Dendritic cell treated with granulocyte-macrophage colony-stimulating factor and Interleukin-4, amounts not matched to agents 40 ng/mL and 50 ng/mL, for 4 days (primary cell): ENCODE results near the gene NOTCH4.

Experiments
- H3K27ac Mint-ChIP-seq: one replicate; pipeline ENCODE4 v1.8.0; 2022; ENCODE audit warnings: mild to moderate bottlenecking, mixed read lengths
- H3K27me3 Mint-ChIP-seq: one replicate; pipeline ENCODE4 v1.8.0; 2022; ENCODE audit warnings: mild to moderate bottlenecking, mixed read lengths
- H3K36me3 Mint-ChIP-seq: one replicate; pipeline ENCODE4 v1.8.0; 2022; ENCODE audit warnings: low read depth, mixed read lengths
- H3K4me1 Mint-ChIP-seq: one replicate; pipeline ENCODE4 v1.8.0; 2022; ENCODE audit warnings: low read depth, mixed read lengths
- H3K4me3 Mint-ChIP-seq: one replicate; pipeline ENCODE4 v1.8.0; 2022; ENCODE audit warnings: mild to moderate bottlenecking, moderate library complexity, mixed read lengths
- H3K9me3 Mint-ChIP-seq: one replicate; pipeline ENCODE4 v1.8.0; 2022; ENCODE audit warnings: mixed read lengths
- intact Hi-C: fragments of 100-400 bp; cut with micrococcal nuclease; formaldehyde crosslinking; loops from one replicate; pipeline ENCODE4 v1.15.0; 2022

NOTCH4 gene

DNA sequence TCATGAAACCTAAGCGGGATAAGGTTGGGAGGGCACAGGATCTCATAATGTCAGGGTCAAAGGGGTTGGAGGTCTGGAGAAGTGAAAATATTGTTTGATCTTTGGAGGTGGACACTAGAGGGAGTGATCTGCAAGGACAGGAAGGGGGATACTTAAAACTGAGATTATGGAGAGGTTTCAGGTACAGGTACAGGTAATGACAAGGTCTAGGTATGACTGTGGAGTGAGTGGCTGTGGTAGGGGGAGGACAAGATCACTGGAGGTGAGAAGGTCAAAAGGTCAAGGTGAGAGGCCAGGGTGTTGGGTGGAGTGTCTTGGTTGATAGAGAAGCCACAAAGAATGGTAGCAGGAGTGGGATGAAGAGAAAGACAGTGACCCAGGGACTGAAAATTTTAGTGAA lies 16.8 kb upstream of the NOTCH4 start:
- H3K27ac Mint-ChIP-seq, result no peak overlapping the region
- no peaks in the 10 kb centered on the region for H3K9me3 Mint-ChIP-seq
- intact Hi-C loops, result no loop called here
- H3K4me3 Mint-ChIP-seq, result no peak overlapping the region
- H3K27me3 Mint-ChIP-seq, result peaks cover 17% of the 10 kb centered on the region
- peaks cover 14% of the 10 kb centered on the region for H3K4me1 Mint-ChIP-seq
- no peaks in the 10 kb centered on the region for H3K36me3 Mint-ChIP-seq

DNA sequence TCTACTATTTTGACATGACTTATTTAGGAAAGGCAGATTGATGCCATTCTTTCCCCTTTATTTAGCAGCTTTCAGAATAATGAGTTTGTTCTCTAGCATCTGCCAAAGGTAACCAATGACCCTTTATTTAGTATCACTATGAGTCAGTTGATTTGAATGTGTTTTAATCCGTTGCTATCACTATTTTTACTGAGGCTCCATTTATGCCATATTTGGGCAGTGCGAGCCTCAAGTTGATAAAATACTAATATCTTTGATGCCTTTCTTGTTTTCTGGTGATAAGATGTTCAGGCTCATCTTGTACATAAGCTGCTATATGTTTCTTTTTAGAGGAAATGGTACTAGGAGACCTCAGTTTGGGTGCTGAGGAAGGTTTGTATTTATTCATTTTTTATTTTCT lies 15.6 kb upstream of the NOTCH4 start:
- Mint-ChIP-seq H3K4me3 (no peak overlapping the region), H3K4me1 (peaks cover 5% of the 10 kb centered on the region), H3K27ac (no peak overlapping the region), H3K27me3 (peaks cover 20% of the 10 kb centered on the region), H3K9me3 (no peaks in the 10 kb centered on the region), H3K36me3 (no peaks in the 10 kb centered on the region)
- intact Hi-C loops, result no loop called here

DNA sequence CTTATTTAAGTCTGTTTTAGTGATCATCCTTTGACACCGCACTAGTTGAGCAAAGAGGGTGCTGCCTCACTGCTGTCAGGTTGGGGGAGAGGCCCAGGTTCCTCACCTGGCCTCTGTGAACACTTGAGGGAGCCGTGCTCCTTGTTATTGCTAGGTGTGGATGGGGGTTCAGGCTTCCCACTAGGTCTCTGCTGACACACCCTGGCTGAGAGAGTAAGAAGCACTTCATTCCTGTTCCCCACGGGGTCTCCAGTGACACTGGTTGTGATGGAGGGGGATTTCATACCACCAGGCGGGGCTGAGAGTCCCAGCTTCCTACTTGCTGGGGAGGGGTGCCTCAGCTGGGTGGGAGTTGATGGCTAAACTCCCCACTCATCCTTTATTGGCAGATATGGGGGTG lies 11.1 kb upstream of the NOTCH4 start:
- no peak overlapping the region for H3K4me3 Mint-ChIP-seq
- peaks cover 9% of the 10 kb centered on the region for H3K27me3 Mint-ChIP-seq
- H3K27ac Mint-ChIP-seq, result no peak overlapping the region
- no peaks in the 10 kb centered on the region for H3K4me1 Mint-ChIP-seq
- no peaks in the 10 kb centered on the region for H3K36me3 Mint-ChIP-seq
- no peaks in the 10 kb centered on the region for H3K9me3 Mint-ChIP-seq
- intact Hi-C loops, result no loop called here

DNA sequence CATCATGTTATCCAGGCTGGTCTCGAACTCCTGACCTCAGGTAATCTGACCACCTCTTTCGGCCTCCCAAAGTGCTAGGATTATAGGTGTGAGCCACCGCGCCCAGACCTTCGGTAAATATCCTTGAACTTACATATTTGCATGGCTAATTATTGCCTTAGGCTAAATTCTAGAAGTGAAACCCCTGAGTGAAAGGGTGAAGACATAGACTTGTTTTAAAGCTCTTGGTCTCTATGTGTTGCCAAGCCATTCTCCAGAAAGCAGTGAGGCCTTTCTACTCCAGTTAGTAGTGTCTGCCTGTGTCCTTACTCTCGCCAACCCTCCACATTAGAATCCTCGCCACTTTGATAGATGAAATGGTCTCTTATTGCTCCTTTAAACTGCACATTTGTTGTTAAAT lies 2.6 kb upstream of the NOTCH4 start:
- peaks cover 15% of the 10 kb centered on the region for H3K27me3 Mint-ChIP-seq
- peaks cover 36% of the 10 kb centered on the region for H3K4me1 Mint-ChIP-seq
- no peak overlapping the region for H3K27ac Mint-ChIP-seq
- H3K9me3 Mint-ChIP-seq, result no peaks in the 10 kb centered on the region
- intact Hi-C loops, result no loop called here
- no peaks in the 10 kb centered on the region for H3K36me3 Mint-ChIP-seq
- no peak overlapping the region for H3K4me3 Mint-ChIP-seq

DNA sequence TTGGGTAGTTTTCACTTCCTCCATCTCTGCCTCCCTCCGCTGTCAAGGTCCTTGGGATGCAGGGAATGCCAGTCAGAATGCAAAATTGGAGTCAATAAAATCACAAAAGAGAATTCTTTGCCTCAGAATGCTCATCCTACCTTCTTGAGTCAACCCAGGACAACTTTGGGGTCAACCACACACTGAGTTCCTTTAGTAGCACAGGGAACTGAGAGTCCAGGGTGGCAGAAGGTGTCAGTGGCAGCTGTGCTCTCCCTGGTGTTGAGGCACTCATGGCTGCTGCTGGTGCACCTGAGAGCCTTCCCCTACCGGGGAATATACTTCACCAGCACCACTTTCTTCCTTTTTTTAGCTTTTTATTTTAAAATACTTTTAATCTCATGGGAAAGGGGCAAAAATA lies 829 bp upstream of the NOTCH4 start:
- H3K4me1 Mint-ChIP-seq, result peaks cover 36% of the 10 kb centered on the region
- H3K4me3 Mint-ChIP-seq, result no peak overlapping the region
- peaks cover 17% of the 10 kb centered on the region for H3K27me3 Mint-ChIP-seq
- H3K27ac Mint-ChIP-seq, result no peak overlapping the region
- no peaks in the 10 kb centered on the region for H3K9me3 Mint-ChIP-seq
- H3K36me3 Mint-ChIP-seq, result no peaks in the 10 kb centered on the region
- intact Hi-C loops, result no loop called here

DNA sequence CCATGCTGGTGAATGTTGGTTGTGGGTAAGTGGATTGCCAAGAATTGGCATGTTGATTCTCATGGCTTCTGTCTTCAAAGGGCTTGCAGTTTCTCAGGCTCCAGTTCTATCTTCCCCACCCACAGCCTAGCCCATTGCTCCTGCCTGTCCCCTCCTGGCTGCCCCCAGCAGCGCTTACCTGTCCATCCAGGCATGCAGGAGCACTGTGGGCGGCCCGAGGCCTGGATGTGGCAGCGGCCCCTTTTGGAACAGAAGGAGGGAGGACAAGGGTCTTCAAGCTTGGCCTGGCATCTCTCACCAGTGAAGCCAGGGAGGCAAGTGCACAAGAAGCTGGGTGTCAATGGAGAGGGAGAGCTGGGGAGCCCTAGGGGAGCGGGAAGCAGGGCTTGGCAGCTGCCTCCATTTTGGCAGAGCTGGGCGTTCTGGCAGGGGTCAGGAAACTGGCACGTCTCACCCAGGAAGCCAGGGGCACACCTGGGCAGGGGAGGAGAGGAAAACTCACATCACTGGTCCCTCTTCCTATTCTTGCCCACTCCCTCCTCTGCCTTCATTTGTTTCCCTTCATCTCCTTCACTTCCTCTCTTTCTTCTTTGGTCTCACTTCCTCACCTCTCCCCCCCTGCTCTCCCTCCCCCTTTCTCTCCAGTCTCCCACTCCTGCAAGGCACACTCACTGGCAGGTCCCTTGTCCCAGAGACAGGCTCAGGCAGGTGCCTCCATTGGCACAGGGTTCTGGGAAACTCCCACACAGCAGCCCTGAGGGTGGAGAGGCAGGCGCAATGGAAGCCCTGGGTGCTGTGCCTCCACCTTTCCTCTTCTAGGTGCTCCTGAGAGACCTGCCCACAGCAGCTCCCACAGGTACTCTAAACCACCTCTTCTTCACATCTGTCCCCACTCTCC lies 1.3 kb downstream of the NOTCH4 start:
- no peak overlapping the region for H3K4me3 Mint-ChIP-seq
- H3K27ac Mint-ChIP-seq, result peak overlapping the region; percentile 47
- peaks cover 29% of the 10 kb centered on the region for H3K4me1 Mint-ChIP-seq
- H3K9me3 Mint-ChIP-seq, result no peaks in the 10 kb centered on the region
- H3K27me3 Mint-ChIP-seq, result peaks cover 22% of the 10 kb centered on the region
- intact Hi-C loops, result no loop called here
- H3K36me3 Mint-ChIP-seq, result no peaks in the 10 kb centered on the region

DNA sequence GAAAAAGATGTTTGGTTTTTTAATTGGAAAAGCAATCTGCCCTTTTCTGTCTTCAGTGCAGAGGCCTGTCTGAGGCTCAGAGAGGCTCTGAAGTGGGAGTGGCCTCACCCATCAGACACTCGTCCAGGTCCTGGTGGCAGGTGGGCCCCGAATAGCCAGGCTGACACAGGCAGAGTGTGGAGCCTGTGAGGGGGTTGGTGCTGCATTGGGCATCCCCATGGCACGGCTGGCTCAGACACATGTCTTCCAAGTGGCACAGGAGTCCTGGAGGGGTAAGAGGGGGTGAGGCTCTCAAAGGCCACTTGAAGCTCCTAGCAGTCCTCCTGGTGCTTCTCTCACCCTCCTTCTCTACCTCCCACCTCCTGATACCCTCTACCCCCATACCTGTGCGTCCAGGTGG lies 3.8 kb downstream of the NOTCH4 start:
- Mint-ChIP-seq H3K27ac (peak overlapping the region; percentile 23), H3K4me3 (no peak overlapping the region), H3K4me1 (peaks cover 17% of the 10 kb centered on the region), H3K27me3 (peaks cover 23% of the 10 kb centered on the region), H3K9me3 (no peaks in the 10 kb centered on the region), H3K36me3 (no peaks in the 10 kb centered on the region)
- intact Hi-C loops, result no loop called here

DNA sequence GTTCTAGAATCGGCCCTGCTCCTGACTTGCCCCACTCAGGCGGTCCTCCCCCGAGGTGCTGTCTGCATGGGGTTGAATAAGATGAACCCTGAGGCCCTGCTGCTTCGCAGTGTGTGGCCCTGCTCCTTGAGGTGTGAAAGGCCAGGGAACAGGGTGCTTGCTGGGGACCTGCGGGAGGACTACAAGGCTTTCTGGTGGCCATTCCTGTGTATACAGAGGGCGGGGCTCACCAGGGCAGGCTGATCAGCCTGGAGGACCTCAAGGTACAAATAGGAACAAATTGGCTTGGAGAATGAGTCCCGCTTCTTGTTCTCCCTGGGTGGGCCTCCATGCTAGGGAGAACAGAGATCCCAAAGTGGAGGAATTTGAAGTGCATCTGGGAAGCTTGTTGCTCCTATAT lies 5.7 kb downstream of the NOTCH4 start:
- Mint-ChIP-seq H3K27ac (no peak overlapping the region), H3K27me3 (peaks cover 19% of the 10 kb centered on the region), H3K4me1 (peaks cover 19% of the 10 kb centered on the region), H3K9me3 (no peaks in the 10 kb centered on the region), H3K36me3 (no peaks in the 10 kb centered on the region), H3K4me3 (no peak overlapping the region)
- intact Hi-C loops, result no loop called here

- Mint-ChIP-seq H3K27ac (no peak overlapping the region), H3K27me3 (peaks cover 12% of the 10 kb centered on the region)
- intact Hi-C loops, result no loop called here
Measured at GRCh38 chr6:32216998-32217397, 6.9 kb downstream of the NOTCH4 start.

DNA sequence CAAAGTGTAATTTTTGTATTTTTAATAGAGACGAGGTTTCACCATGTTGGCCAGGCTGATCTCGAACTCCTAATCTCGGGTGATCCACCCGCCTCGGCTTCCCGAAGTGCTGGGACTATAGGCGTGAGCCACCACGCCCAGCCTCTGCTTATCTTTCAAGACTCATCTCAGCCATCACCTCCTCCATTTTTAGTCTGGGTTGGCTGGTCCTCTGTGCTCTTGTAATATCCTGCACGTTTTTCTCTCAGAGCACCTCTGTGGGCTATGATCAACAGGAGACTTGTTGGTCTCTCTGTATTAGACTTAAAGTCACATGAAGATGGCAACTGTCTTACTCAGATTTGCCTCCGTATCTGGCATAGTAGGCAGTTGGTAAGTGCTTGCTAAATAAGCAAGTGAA lies 7.6 kb downstream of the NOTCH4 start:
- H3K4me3 Mint-ChIP-seq, result no peak overlapping the region
- peaks cover 9% of the 10 kb centered on the region for H3K4me1 Mint-ChIP-seq
- intact Hi-C loops, result no loop called here
- no peaks in the 10 kb centered on the region for H3K36me3 Mint-ChIP-seq
- no peak overlapping the region for H3K27ac Mint-ChIP-seq
- peaks cover 8% of the 10 kb centered on the region for H3K27me3 Mint-ChIP-seq
- no peaks in the 10 kb centered on the region for H3K9me3 Mint-ChIP-seq

More at GRCh38 chr6:32216998-32217397, 6.9 kb downstream of the NOTCH4 start:
- Mint-ChIP-seq H3K36me3 (no peaks in the 10 kb centered on the region), H3K4me3 (no peak overlapping the region), H3K9me3 (no peaks in the 10 kb centered on the region), H3K4me1 (peaks cover 9% of the 10 kb centered on the region)

DNA sequence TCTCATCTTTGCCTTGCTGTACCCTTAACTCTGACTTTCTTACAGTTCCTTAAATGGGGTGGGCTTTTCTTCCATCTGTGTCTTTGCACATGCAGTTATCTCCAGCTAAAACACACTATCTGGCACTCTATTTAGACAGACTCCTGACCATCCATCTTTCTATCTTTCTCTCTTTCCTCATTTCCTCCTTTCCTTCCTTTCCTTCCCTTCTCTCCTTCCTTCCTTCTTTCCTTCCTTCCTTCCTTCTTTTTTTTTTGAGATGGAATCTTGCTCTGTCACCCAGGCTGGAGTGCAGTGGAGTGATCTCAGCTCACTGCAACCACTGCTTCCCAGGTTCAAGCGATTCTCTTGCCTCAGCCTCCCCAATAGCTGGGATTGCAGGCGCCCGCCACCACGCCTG lies 8.2 kb downstream of the NOTCH4 start:
- Mint-ChIP-seq H3K27ac (no peak overlapping the region), H3K27me3 (peaks cover 8% of the 10 kb centered on the region), H3K9me3 (no peaks in the 10 kb centered on the region), H3K4me1 (peaks cover 9% of the 10 kb centered on the region), H3K36me3 (no peaks in the 10 kb centered on the region), H3K4me3 (no peak overlapping the region)
- intact Hi-C loops, result no loop called here

DNA sequence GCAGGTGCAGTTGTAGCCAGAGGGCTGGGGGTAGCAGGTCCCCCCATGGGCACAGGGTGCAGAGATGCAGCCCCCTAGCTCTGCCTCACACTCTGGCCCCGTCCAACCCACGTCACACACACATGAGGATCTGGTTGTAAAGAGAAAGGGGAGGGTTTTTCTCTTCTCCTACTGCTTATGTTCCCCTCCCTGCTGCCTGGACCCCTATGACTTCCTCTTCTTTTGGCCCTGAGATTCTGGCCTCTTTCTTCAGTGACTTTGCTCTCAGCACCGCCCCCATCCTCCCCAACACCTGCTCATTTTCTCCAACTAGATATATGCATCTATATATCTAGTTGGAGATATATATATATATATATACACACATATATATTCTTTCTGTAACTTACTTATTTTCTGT lies 9.7 kb downstream of the NOTCH4 start:
- intact Hi-C loops, result no loop called here
- Mint-ChIP-seq H3K36me3 (no peaks in the 10 kb centered on the region), H3K4me1 (peaks cover 9% of the 10 kb centered on the region), H3K27ac (no peak overlapping the region), H3K27me3 (peaks cover 2% of the 10 kb centered on the region), H3K9me3 (no peaks in the 10 kb centered on the region), H3K4me3 (no peak overlapping the region)

- H3K36me3 Mint-ChIP-seq, result no peaks in the 10 kb centered on the region
- H3K4me3 Mint-ChIP-seq, result no peak overlapping the region
- no peaks in the 10 kb centered on the region for H3K9me3 Mint-ChIP-seq
- H3K27me3 Mint-ChIP-seq, result peaks cover 2% of the 10 kb centered on the region
- intact Hi-C loops, result no loop called here
- H3K27ac Mint-ChIP-seq, result no peak overlapping the region
- H3K4me1 Mint-ChIP-seq, result peaks cover 9% of the 10 kb centered on the region
Measured at GRCh38 chr6:32213649-32214048, 10.2 kb downstream of the NOTCH4 start.

- Mint-ChIP-seq H3K27ac (no peak overlapping the region), H3K27me3 (peaks cover 5% of the 10 kb centered on the region), H3K4me3 (no peak overlapping the region), H3K36me3 (no peaks in the 10 kb centered on the region), H3K4me1 (peaks cover 9% of the 10 kb centered on the region), H3K9me3 (no peaks in the 10 kb centered on the region)
- intact Hi-C loops, result no loop called here
Measured at GRCh38 chr6:32212076-32212760, 11.6 kb downstream of the NOTCH4 start.
